Measurements from ENCODE around the gene PRKCH. TPM values are rescaled to one million over a fixed set of nuclear protein-coding genes. Genes with fewer than 3 reads are reported as not detected.

Gene PRKCH
- total and polyA plus RNA-seq, 2 donors from 2014 or later: 8.3 to 47.0 TPM

GRCh38 chr14:61347826-61348443 is 26.6 kb downstream of the PRKCH start:
- DNase-seq (no peak), FAIRE-seq (no peak)
- H3K27me3 ChIP-seq (ENCODE audit: control insufficient read depth, insufficient read depth, low read length): no peaks in the 10 kb centered on the region
- intact Hi-C loops (cut with DNase I): no loop called here
- H3K36me3 ChIP-seq (ENCODE audit: control insufficient read depth in 2 of 3, insufficient read depth in 3 of 3, low read length in 3 of 3): no peaks in the 10 kb centered on the region
- H3K4me1 ChIP-seq (ENCODE audit: control insufficient read depth in 2 of 3, insufficient read depth in 2 of 3, low read depth in 1 of 3, low read length in 3 of 3): peaks cover 0 to 8% (median 0%) of the 10 kb centered on the region in 3 donors
- H3K9me3 ChIP-seq (ENCODE audit: control insufficient read depth in 2 of 3, insufficient read depth in 1 of 3, low read length in 3 of 3): no peaks in the 10 kb centered on the region
- no peak overlapping the region for H3K9ac ChIP-seq (ENCODE audit: low read length in 3 of 3)
- H3K4me3 ChIP-seq (ENCODE audit: low read length in 3 of 3): no peak overlapping the region
- peak overlapping the region in 1 of 2 donors; percentile 23 for H3K27ac ChIP-seq (ENCODE audit: low read depth in 2 of 2, low read length in 2 of 2)
- no peak for TF ChIP-seq CTCF (IDR thresholded peaks at IDR 0.05; ENCODE audit: borderline replicate concordance, extremely low read depth, insufficient read depth)

- Histone ChIP-seq H3K9ac (ENCODE audit: low read length in 3 of 3) (no peak overlapping the region), H3K4me1 (ENCODE audit: control insufficient read depth in 2 of 3, insufficient read depth in 2 of 3, low read depth in 1 of 3, low read length in 3 of 3) (no peaks in the 10 kb centered on the region), H3K9me3 (ENCODE audit: control insufficient read depth in 2 of 3, insufficient read depth in 1 of 3, low read length in 3 of 3) (no peaks in the 10 kb centered on the region), H3K27me3 (ENCODE audit: control insufficient read depth, insufficient read depth, low read length) (no peaks in the 10 kb centered on the region), H3K36me3 (ENCODE audit: control insufficient read depth in 2 of 3, insufficient read depth in 3 of 3, low read length in 3 of 3) (no peaks in the 10 kb centered on the region), H3K4me3 (ENCODE audit: low read length in 3 of 3) (no peak overlapping the region), H3K27ac (ENCODE audit: low read depth in 2 of 2, low read length in 2 of 2) (no peak overlapping the region)
- intact Hi-C loops (cut with DNase I): no loop called here
- TF ChIP-seq CTCF (IDR thresholded peaks at IDR 0.05; ENCODE audit: borderline replicate concordance, extremely low read depth, insufficient read depth): no peak
- DNase-seq (no peak), FAIRE-seq (no peak)
These were observed 29.3 kb downstream of the PRKCH start for GRCh38 chr14:61350427-61351270.

GRCh38 chr14:61351477-61351876 is 30.1 kb downstream of the PRKCH start:
- FAIRE-seq: no peak

More at GRCh38 chr14:61351477-61351876, 30.1 kb downstream of the PRKCH start:
- no peaks in the 10 kb centered on the region for H3K36me3 ChIP-seq (ENCODE audit: control insufficient read depth in 2 of 3, insufficient read depth in 3 of 3, low read length in 3 of 3)
- H3K4me1 ChIP-seq (ENCODE audit: control insufficient read depth in 2 of 3, insufficient read depth in 2 of 3, low read depth in 1 of 3, low read length in 3 of 3): no peaks in the 10 kb centered on the region
- no peaks in the 10 kb centered on the region for H3K9me3 ChIP-seq (ENCODE audit: control insufficient read depth in 2 of 3, insufficient read depth in 1 of 3, low read length in 3 of 3)
- H3K9ac ChIP-seq (ENCODE audit: low read length in 3 of 3): no peak overlapping the region
- DNase-seq: no peak
- H3K27ac ChIP-seq (ENCODE audit: low read depth in 2 of 2, low read length in 2 of 2): no peak overlapping the region
- intact Hi-C loops (cut with DNase I): no loop called here
- no peaks in the 10 kb centered on the region for H3K27me3 ChIP-seq (ENCODE audit: control insufficient read depth, insufficient read depth, low read length)
- H3K4me3 ChIP-seq (ENCODE audit: low read length in 3 of 3): no peak overlapping the region
- no peak for TF ChIP-seq CTCF (IDR thresholded peaks at IDR 0.05; ENCODE audit: borderline replicate concordance, extremely low read depth, insufficient read depth)

Measured in kidney (tissue), 14 donors.